SK-N-MC (cell line): Measurements from ENCODE around the gene FAM110A.

Experiments
- EZH2 ChIP-seq: fragments of 200-600 bp; sonication (generic); IDR thresholded peaks from one replicate; pipeline ENCODE4 v1.6.1; 2017; ENCODE audit warnings: antibody characterized with exemption
- FOXP2 ChIP-seq: optimal IDR thresholded peaks from 2 replicates; pipeline ENCODE3; 2011; ENCODE audit warnings: mild to moderate bottlenecking, moderate library complexity; ENCODE audit not compliant: insufficient read depth; ENCODE audit errors: extremely low read length, control extremely low read depth
- POLR2AphosphoS5 ChIP-seq: IDR thresholded peaks from 2 replicates; pipeline ENCODE4 v1.6.1; 2012; ENCODE audit warnings: mild to moderate bottlenecking, low read depth, low read length, borderline replicate concordance

- TF ChIP-seq POLR2AphosphoS5 (no peak), EZH2 (no peak), FOXP2 (no peak)
Observed at GRCh38 chr20:879626-880025, 46.1 kb downstream of the FAM110A start.
